ENCODE measurements around the gene PKP4.

The PKP4 gene

DNA sequence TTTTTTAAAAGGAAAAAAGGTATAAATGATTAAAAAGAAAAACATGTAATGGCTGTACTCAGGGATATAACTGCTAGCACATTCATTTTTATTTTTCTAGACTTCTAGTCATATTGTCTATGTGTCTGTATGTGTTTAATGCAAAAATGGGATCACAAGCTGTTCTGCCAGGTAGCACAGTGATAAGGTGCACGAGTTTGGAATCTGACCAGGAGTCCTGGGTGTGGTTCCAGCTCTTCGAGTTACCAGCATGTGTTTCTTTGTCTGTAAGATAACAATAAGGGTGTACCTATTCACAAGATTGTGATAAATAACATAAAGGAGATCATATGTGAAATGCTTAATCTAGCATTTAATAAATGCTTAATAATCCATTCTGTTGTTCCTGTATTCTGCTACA is 145.3 kb downstream of the PKP4 start:
- no peak for DNase-seq

DNA sequence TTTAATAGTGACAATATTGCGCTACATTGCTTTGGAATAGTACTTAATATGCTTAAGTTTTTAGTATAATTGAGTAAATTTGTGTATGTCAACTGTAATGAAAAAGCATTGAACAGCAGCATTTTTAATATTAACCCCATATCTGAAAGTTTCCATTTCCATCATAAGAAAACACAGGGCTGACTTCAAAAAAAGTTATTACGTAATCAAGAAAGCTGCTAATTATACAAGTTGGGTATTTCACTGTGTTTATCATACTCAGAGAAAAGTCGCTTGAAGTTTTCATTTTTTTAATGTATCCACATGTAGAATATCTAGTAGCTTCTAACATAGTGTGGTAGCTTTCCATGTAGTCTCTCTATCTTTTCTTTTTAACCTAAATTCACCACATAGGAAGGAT is 146.5 kb downstream of the PKP4 start:
- no peak for DNase-seq

DNA sequence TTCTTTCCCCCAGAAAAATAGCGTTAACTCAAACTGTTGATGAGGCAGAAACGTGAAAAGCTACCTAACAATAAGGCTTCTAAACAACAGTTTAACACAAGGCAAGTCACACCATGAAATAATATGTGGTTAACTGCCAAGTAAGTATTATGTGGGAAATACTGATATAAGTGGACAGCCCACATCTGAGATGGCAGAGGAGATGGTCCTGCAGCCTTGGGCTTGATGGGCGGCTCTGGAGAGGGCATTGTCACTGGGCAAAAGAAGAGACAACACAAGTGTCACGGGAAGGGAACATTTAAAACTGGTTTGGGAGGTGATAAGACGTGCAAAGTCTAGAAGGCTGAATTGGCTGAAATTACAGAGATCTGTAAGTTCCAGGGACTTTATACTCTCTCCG is 147.2 kb downstream of the PKP4 start:
- no peak for DNase-seq

DNA sequence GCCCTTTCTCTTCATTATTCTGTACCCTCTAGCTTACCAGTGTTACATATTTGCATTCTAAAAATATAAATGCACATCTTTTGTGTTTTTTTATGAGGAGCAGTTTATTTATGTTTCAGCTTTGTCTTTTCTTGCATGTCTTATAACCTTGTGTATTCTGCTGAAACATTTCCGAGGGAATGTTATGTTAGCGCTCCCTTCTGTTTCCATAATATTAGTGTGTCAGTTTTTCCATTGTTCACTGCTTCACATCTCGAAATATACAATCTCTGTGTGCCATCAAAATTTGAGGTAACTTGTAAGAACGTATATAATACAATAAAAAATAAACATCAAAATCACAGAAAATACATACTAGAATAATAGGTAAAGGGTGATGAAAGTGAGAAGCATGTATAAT is 153.3 kb downstream of the PKP4 start:
- no peak for DNase-seq

DNA sequence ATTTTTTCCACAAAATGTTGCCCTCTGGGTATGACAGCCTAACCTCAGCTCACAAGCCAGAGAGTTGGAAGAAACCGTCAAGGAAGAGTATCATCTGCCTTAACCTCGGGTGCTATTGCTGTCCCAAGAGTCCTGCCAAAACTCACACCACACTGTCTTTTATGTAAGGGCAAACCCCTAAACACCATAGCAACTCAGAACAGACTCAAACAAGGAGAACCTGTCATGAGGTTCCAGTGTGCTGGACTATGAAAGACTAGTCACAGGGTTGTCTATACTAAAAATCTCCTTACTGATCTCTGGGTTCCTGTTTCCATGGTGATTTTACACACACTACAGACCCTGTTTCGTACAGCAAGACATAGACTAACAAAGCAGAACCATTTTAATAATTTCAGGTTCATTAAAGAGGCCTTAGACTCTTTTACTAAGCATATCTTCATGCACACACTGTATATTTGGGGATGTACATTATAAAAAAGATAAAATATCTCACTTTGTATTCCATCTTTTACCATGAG is 159.8 kb downstream of the PKP4 start:
- no peak for DNase-seq

DNA sequence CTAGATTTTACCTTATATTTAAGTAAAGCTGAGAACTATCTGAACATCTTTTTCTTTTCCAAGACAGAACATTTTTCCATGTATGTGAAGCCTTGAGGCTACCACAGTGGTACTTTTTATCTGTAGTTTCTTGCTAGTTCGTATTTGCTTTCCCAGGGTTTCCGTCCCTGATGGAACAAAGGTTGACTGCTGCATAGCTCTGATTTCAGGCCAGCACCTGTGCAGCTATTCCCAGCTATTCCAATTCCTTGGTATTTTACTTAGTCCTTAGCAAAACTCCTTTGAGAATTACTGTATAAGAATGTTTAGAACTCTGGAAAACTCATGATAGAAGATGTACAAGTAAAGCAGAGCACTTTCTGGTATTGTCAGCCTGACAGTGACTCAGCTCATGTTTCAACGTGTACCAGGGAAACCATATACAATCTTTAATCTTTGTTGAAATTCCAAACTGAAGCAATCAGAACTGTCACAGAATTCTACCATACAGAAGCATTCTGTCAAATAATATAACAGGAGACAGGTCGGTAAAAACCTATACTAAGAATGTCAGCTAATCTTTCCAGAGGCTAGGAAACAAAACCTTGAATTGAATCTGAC is 162.2 kb downstream of the PKP4 start:
- no peak for DNase-seq

DNA sequence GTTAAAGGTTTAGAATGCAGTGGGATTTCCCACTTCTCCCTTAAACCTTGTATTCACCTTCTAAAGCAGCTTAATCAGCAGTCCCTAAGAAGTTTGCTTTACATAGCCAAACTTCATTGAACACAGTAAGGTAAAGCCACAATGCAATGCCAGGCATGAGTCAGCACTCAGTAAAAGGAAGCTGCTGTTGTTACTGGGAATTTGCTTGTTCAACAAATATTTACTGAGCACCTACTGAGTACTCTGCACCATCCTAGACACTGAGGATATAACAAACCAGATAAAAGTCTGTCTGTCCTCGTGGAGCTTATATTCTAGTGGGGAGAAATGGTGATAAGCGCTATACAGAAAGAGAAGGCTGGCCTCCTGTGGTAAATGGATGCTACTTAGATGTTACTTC is 162.7 kb downstream of the PKP4 start:
- DNase-seq: no peak

DNA sequence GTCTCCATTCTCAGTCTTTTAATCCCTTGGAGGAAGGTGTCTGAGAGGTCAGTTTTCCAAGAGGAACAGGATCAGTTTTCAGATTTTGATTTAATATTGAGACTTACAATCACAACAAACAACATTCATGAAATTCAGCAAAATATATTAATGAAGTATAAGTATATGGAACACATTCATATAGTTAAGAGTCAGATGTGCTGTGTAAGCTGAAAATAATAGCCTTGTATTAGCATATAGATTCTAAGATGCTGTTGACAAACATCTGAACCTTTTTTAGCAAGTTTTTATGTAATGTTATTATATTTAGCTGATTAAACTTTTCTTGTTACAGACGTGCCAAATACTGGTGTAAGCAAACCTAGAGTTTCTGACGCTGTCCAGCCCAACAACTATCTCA is 163.9 kb downstream of the PKP4 start:
- no peak for DNase-seq

DNA sequence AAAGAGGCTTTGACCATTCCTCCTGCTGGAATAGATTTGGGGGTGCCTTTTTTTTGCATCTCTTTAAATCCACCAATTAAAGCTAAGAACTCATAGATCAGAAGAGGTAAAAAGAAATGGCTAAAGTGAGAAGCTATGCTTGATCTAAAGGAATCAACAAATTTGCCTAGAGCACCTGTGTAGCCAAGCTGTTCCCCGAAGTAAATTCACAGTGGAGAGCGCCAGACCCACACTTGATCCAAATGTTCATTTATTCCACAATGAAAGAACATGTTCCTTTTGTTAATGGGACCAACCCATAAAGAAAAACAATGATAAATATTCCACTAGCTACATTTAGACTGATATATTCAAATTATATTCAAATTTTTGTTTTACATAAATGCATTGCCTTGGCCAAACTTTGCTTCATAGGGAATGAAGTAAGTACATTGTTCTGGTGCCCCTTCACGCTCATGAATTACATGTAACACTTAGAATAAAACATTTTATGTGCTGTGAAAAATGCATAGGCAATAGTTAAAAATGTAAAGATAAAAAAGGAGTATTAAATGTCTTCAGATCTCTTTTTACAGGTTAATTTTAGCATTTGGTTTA is 167.4 kb downstream of the PKP4 start:
- DNase-seq: no peak

DNA sequence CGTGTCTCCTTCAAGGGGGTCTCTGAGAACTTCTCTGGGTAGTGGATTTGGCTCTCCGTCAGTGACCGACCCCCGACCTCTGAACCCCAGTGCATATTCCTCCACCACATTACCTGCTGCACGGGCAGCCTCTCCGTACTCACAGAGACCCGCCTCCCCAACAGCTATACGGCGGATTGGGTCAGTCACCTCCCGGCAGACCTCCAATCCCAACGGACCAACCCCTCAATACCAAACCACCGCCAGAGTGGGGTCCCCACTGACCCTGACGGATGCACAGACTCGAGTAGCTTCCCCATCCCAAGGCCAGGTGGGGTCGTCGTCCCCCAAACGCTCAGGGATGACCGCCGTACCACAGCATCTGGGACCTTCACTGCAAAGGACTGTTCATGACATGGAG is 168.2 kb downstream of the PKP4 start:
- DNase-seq: no peak

DNA sequence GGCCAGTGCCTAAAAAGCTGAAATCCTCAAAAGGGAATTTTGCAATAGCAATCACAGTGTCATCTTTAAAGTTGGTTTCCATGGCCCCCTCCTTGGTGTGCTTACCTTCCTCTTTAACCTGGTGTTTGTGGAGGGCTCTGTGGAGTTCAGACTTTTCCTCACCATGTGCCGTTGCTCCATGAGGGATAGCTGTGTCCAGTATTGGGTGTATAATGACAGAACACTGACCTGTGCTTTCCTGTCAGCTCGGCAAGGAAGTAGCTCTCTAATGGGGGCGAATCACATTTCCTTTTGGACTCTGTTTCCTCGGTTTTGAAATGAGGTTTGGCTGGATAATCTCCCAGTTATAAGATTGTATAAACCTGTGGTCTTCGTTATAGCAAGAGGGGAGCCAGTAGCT is 172.4 kb downstream of the PKP4 start:
- no peak for DNase-seq

DNA sequence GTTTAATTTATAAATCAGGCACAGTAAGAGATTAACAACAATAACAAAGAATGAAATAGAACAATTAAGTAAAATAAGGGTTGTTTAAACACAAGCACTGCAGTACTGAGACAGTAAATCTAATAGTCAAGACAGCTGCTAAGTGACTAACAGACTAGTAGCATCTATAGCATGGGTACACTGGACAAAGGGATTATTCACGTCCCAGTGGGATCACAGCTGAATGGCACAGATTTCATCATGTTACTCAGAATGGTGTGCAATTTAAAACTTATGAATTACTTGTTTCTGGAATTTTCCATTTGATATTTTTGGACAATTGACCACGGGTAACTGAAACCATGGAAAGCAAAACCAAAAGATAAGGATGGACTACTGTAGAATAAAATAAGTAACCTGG is 176.5 kb downstream of the PKP4 start:
- no peak for DNase-seq

DNA sequence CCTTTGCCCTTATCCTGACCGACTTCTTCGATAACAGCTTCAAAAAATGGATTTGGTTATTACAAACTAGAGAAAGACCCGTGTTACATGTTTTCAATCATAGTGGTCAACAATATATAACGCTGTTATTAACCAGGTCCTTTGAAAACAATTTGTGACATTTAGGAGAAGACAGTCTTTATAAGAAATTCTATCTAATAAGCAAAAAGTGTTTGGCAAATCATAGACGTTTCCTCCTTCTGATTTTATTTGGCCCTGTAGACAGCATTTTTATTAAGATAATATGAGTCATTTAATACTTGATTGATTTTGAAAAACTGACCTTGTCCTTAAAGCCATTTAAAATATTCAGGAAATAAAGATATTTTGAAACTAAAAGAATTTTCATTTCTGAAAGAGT is 177.9 kb downstream of the PKP4 start:
- no peak for DNase-seq

DNA sequence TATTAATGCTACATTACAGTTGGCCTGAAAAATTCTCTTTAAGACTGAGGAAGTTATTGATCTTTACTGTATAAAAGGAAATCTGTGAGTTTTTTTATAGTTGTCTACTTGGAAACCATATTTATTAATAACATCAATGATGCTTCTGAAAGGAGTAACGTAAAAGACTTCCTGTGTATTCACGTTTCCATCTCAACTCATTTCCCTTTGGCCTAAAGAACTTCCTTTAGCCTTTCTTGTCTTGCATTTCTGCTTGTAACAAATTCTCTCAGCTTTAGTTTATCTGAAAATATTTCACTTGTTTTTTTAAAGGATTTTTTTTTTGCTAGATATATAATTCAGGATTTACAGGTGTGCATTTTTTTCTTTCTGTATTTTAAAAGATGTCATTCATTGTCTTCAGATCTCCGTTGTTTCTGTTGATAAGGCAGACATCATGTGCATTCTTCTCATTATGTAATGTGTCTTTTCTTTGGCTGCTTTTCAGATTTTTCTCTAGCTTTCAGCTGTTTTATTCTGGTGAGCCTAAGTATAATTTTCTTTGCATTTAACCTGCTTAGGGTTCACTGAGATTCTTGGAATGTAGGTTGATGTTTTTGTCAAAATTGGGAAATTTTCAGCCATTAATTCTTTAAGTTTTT is 179.3 kb downstream of the PKP4 start:
- no peak for DNase-seq

DNA sequence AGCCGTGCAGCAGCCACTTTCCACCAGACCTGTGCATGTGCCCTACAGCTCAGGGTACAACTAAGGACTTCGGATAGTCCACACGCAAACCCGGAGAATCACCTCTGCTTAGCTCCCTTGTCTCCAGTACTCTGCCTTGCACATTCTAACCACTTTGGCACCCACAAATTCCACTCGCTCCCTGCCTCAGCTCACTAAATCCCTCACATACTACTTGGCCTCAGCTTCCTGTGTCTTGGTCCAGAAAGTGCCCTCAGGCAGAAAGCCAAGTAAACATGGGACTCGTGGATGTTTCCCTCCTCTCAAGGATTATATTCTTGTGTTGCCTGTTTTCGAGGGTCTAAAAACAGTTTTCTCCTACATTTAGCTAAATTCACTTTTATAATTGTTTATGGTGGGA is 180.6 kb downstream of the PKP4 start:
- DNase-seq: no peak

DNA sequence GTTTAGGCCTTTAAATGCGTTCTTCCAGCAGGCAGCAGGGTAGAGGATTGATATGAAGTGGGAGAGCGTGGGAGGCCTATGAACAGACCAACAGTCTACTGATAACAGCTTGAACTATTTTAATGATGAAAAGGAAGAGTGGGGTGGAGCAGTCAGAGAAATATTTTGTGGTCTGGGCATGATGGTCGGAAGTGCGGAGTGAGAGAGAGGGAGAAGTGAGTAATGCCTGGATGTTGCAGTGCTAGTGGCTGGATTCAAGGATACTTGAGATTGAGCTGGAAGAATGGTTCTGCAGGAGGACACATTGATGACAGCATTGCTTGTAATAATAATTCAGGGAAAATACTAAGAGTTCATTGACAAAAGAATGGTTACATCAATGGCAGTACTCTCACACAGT is 187.4 kb downstream of the PKP4 start:
- no peak for DNase-seq

DNA sequence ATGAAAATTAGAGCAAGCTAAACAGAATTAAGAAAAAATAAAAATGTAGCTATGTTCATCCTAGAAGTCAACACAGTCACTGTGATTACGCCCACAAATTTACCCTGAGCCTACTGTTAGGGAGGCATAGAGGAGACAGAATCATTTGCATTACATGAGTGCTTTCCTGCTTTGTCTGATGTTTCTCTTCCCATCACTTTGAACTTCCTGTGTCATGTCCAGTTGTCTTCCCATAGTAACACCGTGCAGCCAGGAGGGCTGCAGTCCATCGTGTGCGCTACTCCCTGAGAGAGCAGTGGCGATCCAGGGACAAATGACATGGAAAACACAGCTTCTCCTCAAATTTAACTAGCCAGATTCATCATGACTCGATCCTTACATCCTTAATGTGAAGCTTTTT is 188.5 kb downstream of the PKP4 start:
- no peak for DNase-seq

DNA sequence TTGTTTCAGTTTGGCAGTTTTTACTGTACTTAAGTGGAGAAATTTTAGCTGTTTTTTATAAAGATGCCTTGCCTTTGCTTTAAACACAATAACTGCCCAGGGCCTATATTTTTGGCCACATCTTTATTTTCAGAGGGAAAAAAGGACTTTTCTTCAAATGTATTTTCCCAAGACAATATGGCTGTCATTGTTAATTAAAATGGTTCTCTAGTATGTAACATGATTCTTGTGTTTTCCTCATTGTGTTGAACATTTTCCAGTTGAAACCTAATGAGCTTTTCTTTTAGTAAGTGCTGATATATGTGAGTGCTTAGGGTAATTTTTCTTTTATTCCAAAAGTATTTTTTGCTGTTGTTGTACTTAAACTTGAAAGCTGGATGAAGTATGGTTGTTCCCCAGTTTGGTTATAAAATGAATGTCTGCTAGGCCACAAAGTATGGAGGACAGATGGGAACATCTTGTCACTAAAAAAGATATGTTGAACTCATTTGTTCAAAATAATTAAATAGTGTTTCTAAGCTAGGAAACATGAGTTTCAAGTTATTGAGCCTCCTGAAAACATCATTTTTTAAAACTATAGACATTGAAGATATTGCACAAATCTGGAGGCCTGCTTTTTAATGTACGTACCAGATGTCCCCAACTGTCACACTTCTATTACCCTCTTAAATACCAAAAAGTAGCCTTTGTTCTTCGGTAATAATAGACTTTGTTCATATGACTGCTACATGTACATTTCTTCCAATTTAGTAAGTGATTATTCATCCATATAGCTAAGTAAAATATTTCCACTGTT is 190.9 kb downstream of the PKP4 start:
- DNase-seq: no peak

DNA sequence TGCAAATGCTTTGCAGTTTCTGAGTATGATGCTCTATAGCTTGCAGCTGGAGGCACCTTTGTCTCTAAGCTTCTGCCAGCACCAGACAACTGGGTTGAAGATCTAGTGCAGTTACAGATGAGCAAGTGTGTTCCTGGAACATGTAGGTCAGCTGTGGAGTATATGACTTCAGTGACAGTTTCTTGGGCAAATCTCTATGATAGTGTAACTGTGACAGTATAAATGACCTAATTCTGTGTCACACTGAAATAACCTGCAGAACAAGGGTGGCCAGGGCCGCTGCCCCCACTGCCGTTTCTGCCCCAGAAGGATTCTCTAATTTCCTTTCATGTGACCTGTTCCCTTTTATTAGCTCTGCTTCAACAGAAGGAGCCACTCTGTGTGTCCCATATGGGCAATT is 193.1 kb downstream of the PKP4 start:
- no peak for DNase-seq

DNA sequence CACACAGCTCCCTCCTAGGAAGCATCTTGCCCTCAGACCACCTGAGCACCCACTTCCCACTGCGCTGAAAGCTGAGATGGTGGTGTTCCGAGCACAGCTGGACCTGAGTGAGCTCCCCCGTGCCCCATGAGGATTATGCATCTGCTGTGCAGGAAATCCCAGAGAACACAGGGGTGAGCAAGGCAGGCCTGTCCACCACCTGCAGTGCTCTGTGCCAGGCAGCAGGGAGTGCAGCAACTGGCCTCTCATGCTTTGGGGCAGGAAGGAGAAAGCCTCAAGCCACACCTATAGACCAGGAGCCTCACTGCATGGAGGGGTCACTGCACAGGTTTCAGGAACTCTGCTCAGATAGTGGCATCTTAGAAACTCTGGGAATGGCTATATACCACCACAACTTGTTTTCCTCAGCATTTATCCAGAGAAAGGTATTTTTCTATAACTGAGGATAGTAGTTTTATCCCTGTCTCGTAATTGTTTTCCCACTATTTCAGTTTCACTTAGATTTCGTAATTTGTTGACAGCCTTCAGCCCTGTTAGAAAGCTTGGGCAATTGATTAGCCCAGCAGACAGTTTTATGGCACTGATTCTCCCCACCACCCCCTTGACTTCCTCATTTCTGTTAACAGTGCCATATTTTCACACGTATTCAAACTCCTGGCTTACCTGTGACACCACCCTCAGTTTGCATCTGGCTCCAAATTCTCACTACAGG is 194.1 kb downstream of the PKP4 start:
- no peak for DNase-seq

DNA sequence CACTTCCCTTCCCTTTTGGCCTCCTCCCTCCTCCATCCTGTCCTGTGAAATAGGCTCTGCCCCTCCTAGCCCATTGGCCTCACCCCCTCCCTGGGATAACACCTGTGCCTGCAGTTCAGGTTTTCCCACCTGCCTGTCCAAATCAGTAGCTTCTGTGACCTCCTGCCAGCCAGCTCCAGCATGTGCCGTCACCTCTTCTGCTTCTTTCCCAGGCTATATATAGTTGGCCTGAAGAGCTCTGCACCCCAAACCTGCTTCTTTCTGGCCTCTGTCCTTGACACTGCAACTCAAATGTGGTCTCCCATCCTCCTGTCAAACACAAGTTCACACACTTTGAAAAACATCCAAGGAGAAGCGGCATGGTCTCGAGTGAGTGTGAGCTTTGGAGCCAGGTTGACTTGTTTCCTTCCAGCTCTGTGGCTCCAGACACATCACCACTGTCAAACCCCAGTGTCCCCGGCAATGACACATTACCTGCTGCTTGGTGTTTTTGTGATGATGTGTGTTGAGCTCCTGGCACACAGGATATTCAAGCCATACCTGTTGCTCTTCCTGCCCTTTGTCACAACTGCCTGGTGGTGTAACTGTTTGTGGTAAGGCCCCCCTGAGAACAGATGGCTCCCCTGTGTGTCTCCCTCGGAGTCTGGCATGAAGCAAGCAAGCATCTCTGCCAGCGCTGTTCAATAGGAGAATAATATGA is 194.8 kb downstream of the PKP4 start:
- peak; percentile 13 for DNase-seq

DNA sequence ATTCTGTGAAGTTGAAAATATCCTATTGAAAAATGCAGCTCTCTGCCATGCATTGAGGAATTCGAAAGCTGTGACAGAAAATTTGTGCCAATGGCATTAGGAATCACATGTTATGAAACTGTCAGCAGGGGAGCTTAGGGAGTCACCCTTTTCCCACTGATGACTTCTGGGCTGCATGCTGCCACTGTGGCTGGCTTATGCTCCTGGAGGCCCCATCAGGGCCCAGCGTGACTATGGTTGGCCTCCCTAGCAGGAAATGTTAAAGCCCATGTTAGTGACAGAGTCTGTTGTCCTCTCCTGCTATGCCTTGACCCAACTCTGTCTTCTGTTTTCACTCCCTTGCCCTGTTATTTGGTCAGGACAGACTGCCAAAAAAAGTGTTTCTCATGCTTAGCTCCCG is 198.9 kb downstream of the PKP4 start:
- DNase-seq: no peak

All from NCI-H1694 treated with DMSO at 0.1 percent for 48 hours (cell line).